ENCODE data around the gene AHSG.

The AHSG gene

GRCh38 chr3:186642014-186642413 is 29.2 kb downstream of the AHSG start:
- DNase-seq (ENCODE audit: low read depth): no peak

DNA sequence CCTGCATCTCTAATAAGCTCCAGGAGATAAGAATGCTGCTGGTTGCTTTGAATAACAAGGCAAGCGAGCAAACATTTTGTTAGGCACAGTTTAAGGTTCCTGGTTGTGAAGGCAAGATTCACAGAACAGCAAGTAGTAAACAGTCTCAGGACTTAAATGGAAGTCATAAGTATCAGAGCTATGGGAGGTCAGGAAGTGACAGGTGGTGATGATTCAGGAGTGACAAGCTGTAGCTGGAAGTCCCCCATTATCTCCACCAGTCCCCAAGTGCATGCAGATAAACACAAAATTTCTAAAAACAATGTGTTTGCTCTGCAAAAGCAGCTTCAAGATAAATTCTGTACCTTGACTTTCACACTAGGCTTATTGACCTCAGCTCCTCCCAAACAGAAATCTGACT is 30.6 kb downstream of the AHSG start:
- DNase-seq (ENCODE audit: low read depth): no peak

DNA sequence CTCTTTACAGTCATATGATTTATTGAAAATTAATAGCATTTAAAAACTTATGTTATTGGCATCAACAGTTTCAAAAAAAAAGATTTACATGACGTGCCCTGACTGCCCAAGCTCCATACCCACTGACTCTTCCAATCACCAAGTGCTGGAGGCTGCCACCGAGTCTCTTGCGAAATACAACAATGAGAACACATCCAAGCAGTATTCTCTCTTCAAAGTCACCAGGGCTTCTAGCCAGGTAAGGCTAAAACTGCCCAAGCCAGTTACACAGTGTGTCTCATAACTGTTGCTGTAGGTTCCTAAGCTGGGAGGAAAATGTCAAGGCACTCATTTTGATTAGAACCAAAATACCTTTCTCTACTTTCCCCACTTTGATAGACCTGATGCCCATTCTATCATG is 31.8 kb downstream of the AHSG start:
- DNase-seq (ENCODE audit: low read depth): no peak

- DNase-seq (ENCODE audit: low read depth): no peak
These were observed 33.2 kb downstream of the AHSG start for GRCh38 chr3:186646106-186646505.

GRCh38 chr3:186646841-186647240 is 34.0 kb downstream of the AHSG start:
- no peak for DNase-seq (ENCODE audit: low read depth)

DNA sequence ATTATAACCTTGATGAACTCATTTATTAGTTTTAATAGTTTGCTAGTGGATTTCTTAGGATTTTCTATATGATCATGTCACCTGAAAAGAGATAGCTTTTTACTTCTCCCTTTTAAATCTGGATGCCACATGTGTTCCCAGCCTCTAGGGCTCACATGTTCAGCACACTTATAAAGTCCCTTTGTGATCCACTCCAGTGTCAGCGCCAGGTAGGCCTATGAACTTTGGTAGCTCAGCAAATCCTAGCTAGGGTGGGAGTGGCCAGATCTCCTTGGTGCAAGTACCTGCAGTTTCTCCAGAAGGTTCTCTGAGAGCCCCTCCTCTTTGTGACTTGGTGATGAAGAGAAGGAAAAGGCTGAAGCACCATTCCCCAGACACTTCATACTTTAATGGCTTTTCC is 36.0 kb downstream of the AHSG start:
- no peak for DNase-seq (ENCODE audit: low read depth)

DNA sequence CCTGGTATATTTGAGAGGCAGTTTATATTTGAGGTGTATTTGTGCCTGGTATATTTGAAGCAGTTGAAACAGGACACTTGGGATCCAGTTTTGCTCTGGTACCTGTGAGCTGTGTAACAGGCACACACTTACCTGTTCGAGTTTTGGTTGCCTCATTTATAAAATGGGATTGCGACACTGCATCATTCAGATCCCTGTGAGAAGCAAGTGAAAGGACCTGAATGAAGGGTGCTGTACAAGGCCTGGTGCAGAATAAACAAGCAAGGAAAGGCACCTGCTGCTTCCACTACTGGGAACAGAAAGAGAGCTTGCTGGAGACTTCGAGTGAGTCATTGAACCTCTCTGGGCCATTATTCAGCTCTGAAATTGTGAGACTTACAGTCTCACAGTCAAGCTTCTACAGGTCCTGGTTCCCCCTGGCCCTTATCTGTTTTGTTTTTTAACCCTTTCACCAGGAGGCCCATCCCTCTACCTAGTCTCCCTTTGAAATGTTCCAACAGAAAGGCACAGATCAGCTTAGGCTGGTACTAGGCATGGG is 38.9 kb downstream of the AHSG start:
- no peak for DNase-seq (ENCODE audit: low read depth)

DNA sequence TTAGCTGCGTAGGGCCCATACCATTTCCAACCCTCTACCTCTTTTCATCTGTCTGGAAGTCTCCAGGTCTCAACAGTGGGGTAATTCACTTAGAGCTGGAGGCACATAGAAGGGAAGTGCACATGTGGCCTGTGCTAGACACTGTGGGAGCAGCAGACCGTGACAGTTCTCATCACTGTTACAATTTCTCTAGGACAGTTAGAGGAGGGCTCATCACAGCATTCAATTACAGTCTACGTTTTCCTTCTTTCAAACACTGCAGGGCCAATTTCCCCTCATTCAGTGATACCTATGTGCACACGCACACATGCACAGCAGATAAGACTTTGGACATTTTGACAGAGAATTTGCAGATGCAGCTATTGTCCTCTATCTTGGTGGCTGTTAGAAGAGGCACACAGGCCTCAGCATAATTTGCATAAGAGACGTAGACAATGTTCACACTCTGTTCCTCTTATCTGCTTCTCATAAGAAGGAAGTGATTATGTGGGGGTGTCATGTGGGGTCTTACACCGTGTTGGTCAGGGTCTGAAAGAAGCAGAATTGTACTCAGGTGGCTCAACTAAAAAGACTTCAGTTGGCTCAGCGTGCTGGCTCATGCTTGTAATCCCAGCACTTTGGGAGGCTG is 40.3 kb downstream of the AHSG start:
- no peak for DNase-seq (ENCODE audit: low read depth)

DNA sequence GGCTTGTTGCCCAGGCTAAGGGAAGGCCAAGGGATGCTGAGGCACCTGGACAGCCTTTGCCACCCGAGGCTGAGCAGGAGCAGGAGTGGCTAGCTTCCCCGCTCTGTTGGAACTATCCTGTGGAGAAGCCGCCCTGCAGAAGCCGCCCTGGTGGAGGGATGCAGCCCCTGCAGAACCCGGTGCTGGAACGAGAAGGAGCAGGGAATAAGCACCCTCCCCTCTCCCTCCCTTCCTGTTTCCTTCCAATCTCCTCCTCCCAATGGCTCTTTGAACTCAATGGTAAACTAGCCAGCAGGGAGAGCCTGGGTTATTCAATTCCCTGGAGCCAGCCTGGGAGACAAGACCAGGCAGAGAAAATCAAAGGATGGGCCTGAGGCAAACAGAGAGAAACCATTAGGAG is 41.1 kb downstream of the AHSG start:
- no peak for DNase-seq (ENCODE audit: low read depth)

DNA sequence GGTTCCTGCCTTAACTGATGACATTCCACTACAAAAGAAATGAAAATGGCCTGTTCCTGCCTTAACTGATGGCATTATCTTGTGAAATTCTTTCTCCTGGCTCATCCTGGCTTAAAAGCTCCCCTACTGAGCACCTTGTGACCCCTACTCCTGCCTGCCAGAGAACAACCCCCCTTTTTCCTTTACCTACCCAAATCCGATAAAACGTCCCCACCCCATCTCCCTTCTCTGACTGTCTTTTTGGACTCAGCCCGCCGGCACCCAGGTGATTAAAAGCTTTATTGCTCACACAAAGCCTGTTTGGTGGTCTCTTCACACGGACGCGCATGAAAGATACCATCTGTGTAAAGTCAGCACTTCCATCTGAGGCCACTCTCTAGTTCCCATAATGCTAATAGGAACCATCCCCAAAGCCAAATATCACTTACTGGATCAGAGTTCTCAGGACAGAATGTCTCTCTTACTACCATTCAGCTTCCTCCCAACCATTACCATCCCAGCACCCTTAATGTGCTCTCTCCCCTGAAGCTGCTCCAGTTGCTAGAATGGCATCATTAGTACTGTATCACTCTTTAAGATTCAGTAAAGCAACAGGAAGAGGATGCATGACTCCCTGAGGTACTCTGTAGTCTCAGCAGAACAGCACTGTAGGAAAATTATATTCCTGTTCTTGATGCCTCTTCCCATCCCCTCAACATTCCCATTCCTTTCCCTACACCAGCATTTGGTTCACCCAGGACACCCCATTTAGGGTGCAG is 50.7 kb downstream of the AHSG start:
- DNase-seq (ENCODE audit: low read depth): no peak

- DNase-seq (ENCODE audit: low read depth): no peak
These were observed 51.2 kb downstream of the AHSG start for GRCh38 chr3:186664119-186664495.

DNA sequence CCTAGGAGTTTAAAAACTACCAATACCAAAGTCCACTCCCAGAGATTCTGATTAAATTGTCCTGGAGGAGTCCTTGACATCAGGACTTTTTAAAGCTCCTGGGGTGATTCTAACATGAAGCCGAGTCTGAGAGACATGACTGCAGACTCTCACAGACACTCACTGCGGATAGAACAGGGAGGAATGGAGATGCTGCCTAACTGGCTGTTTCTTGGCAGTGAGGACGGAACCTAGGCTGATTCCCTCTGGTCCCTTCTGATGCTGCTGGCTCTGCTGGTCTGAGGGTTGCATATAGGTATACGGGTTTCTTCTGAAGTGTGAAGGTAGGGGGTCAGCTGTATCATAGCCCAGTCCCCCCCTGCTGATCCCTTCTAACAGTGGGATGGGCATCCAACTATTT is 51.6 kb downstream of the AHSG start:
- DNase-seq (ENCODE audit: low read depth): no peak

DNA sequence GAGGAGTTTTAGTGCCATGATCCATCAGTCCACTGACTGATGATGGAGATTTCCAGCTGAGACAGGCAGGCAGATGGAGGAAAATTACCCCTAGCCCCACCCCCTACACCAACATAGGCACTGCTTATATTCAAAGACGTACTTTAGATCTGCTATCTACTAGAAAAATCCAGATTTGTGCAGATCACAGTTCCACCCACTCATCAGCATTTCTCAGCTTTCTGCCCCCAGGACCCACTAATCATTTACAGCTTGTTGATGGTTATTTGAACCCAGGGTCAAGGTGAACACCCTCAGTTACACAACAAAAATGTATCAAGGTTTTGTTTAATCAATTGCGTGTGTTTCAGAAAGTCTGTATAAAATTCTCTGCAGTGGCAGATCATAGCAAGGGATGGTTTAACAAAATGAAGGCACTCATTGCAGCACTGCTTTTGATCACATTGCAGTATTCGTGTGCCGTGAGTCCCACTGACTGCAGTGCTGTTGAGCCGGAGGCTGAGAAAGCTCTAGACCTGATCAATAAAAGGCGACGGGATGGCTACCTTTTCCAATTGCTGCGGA is 52.8 kb downstream of the AHSG start, which contains the start of gene HRG:
TSS of gene HRG (plus strand) at position 390 of the 564 bp plus-strand sequence. CDS start at position 408, 18 bp downstream.
- no peak for DNase-seq (ENCODE audit: low read depth)

DNA sequence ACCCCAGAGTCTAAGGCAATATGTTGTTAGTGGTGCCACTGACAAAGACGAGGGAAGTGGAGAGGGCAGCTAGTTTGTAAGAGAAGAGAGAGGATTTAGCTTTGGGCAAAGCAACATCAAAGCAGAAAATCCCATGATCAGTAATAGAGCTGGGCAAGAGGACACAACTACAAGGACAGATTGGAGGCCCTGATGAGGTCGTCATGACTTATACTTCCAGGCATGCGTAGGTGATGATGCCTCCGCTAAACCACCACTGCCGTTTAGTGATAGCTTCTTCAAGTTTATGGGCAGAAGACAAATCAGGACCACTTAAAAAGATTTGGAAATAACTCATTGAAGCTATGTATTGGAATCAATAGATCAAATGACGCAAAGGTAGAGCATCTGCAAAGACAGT is 55.6 kb downstream of the AHSG start:
- no peak for DNase-seq (ENCODE audit: low read depth)

DNA sequence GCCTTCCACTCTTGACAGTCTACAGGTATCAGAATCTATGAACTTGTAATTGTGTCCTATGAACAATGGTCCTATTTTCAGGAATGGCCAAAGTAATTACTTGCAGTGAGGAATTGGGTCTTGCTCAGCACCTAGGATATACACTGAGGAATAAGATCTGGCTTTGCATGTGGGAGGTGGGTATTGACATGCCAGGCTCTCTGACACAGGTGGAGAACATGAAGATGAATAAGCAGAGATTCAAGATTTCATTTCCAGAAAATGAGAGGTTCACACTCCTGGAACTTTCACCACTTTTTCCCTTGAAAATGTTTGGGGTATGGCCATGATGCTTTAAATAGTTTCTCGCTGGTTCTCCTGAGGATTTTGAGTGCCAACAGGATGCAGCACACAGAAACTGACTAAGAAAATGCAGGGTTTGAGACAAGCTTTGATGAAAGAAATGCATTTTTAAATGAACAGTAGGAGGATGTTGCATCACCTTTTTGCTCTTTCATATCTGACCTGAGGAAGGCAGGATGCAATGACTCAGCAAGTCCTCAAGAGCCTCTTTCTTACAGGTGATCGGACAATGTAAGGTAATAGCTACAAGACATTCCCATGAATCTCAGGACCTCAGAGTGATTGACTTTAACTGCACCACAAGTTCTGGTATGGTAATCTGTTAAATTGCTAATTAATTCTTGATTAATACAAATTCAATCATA is 56.7 kb downstream of the AHSG start:
- no peak for DNase-seq (ENCODE audit: low read depth)

DNA sequence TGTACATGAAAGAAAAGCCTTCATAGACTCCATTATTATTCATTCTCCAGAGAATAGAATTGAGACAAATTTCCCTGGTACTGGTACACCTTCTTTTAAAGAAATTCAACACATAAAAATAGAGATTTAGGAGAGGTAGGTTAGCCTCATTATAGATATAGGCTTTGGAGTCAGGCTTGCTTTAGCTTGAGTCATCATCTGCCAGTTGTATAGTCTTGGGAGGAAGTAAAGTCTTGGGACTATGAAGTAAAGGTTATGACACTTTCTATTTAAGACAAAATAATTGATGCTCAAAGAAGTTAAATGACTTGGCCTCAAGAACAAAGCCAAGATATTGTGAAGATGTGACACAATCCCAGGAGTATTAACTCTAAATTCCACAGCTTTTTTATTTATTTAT is 57.3 kb downstream of the AHSG start:
- DNase-seq (ENCODE audit: low read depth): no peak
